ENCODE results near the gene PARD3B. TPM values are rescaled to one million over a fixed set of nuclear protein-coding genes. Genes with fewer than 3 reads are reported as not detected.

PARD3B gene
- total RNA-seq, 1 donor = 53.1 TPM

- DNase-seq (ENCODE audit: low read depth) = no peak
- TF ChIP-seq CTCF (IDR thresholded peaks at IDR 0.05; ENCODE audit: insufficient read depth, low read depth, low read length) = no peak
- no peak overlapping the region for H3K4me3 ChIP-seq (ENCODE audit: low read depth, low read length)
Observed at GRCh38 chr2:205045706-205046105, 500.4 kb downstream of the PARD3B start.

- H3K4me3 ChIP-seq (ENCODE audit: low read depth, low read length) = no peak overlapping the region
- TF ChIP-seq CTCF (IDR thresholded peaks at IDR 0.05; ENCODE audit: insufficient read depth, low read depth, low read length) = no peak
- no peak for DNase-seq (ENCODE audit: low read depth)
Observed at GRCh38 chr2:205047273-205047839, 502.1 kb downstream of the PARD3B start.

- DNase-seq (ENCODE audit: low read depth) = peak; percentile 11
- no peak overlapping the region for H3K4me3 ChIP-seq (ENCODE audit: low read depth, low read length)
- peak; percentile 38 for TF ChIP-seq CTCF (IDR thresholded peaks at IDR 0.05; ENCODE audit: insufficient read depth, low read depth, low read length)
Observed at GRCh38 chr2:205051417-205051816, 506.1 kb downstream of the PARD3B start.

GRCh38 chr2:205052781-205053180 is 507.5 kb downstream of the PARD3B start:
- no peak overlapping the region for H3K4me3 ChIP-seq (ENCODE audit: low read depth, low read length)
- DNase-seq (ENCODE audit: low read depth) = no peak
- TF ChIP-seq CTCF (IDR thresholded peaks at IDR 0.05; ENCODE audit: insufficient read depth, low read depth, low read length) = no peak

- no peak overlapping the region for H3K4me3 ChIP-seq (ENCODE audit: low read depth, low read length)
- peak; percentile 75 for DNase-seq (ENCODE audit: low read depth)
- no peak for TF ChIP-seq CTCF (IDR thresholded peaks at IDR 0.05; ENCODE audit: insufficient read depth, low read depth, low read length)
Observed at GRCh38 chr2:205053827-205054410, 508.6 kb downstream of the PARD3B start.

- no peak overlapping the region for H3K4me3 ChIP-seq (ENCODE audit: low read depth, low read length)
- no peak for TF ChIP-seq CTCF (IDR thresholded peaks at IDR 0.05; ENCODE audit: insufficient read depth, low read depth, low read length)
- DNase-seq (ENCODE audit: low read depth) = peak; percentile 57
Observed at GRCh38 chr2:205054789-205055188, 509.5 kb downstream of the PARD3B start.

GRCh38 chr2:205055251-205055650 is 510.0 kb downstream of the PARD3B start:
- TF ChIP-seq CTCF (IDR thresholded peaks at IDR 0.05; ENCODE audit: insufficient read depth, low read depth, low read length) = no peak
- H3K4me3 ChIP-seq (ENCODE audit: low read depth, low read length) = no peak overlapping the region
- peak; percentile 12 for DNase-seq (ENCODE audit: low read depth)
